Hypothalamus (tissue), 51 donors: Measurements from ENCODE around the gene VPS52.
"Not testable (repeated sequence)": the region's sequence is repeated elsewhere in the genome, so short reads cannot be mapped to it uniquely, and the experiment has no call there.

Experiments used
- DNase-seq, 51 donors: peaks; one replicate each; lab custom pipeline; 2025; lab: John Stamatoyannopoulos, UW

Gene VPS52

GRCh38 chr6:33259032-33259431 is 12.6 kb downstream of the VPS52 start:
- DNase-seq: no peak

GRCh38 chr6:33254591-33254990 is 17.1 kb downstream of the VPS52 start:
- no peak for DNase-seq

- no peak for DNase-seq
Observed at GRCh38 chr6:33252759-33253158, 18.9 kb downstream of the VPS52 start.

- no peak for DNase-seq
Observed at GRCh38 chr6:33251395-33252012, 20.2 kb downstream of the VPS52 start.

GRCh38 chr6:33250731-33251130 is 20.9 kb downstream of the VPS52 start:
- no peak for DNase-seq

GRCh38 chr6:33249732-33250630 is 21.7 kb downstream of the VPS52 start:
- peak in 5 of 51 donors; percentile 24 to 28 (median 25) for DNase-seq

- DNase-seq: peak; percentile 66 to 99 (median 95)
Observed at GRCh38 chr6:33248932-33249731, 22.5 kb downstream of the VPS52 start.

- peak in 9 of 51 donors; percentile 41 to 79 (median 52) for DNase-seq
Observed at GRCh38 chr6:33248643-33248931, 23.1 kb downstream of the VPS52 start.

- DNase-seq: peak; percentile 31 to 92 (median 80)
Observed at GRCh38 chr6:33247977-33248642, 23.6 kb downstream of the VPS52 start.

- DNase-seq: no peak
Observed at GRCh38 chr6:33243476-33243875, 28.2 kb downstream of the VPS52 start.

GRCh38 chr6:33241968-33242367 is 29.7 kb downstream of the VPS52 start:
- no peak for DNase-seq

GRCh38 chr6:33237741-33238140 is 33.9 kb downstream of the VPS52 start:
- DNase-seq: no peak

- DNase-seq: no peak
Observed at GRCh38 chr6:33236852-33237251, 34.8 kb downstream of the VPS52 start.

GRCh38 chr6:33236328-33236727 is 35.3 kb downstream of the VPS52 start:
- DNase-seq: no peak

- DNase-seq: no peak
Observed at GRCh38 chr6:33235221-33235634, 36.4 kb downstream of the VPS52 start.

- DNase-seq: not testable (repeated sequence)
Observed at GRCh38 chr6:33226503-33227120, 45.1 kb downstream of the VPS52 start.

- DNase-seq: no peak
Observed at GRCh38 chr6:33217681-33218080, 54.0 kb downstream of the VPS52 start.

- DNase-seq: no peak
Observed at GRCh38 chr6:33217246-33217645, 54.4 kb downstream of the VPS52 start.

GRCh38 chr6:33216117-33216649 is 55.5 kb downstream of the VPS52 start:
- no peak for DNase-seq
